ENCODE measurements around the gene KCTD19.

DNA sequence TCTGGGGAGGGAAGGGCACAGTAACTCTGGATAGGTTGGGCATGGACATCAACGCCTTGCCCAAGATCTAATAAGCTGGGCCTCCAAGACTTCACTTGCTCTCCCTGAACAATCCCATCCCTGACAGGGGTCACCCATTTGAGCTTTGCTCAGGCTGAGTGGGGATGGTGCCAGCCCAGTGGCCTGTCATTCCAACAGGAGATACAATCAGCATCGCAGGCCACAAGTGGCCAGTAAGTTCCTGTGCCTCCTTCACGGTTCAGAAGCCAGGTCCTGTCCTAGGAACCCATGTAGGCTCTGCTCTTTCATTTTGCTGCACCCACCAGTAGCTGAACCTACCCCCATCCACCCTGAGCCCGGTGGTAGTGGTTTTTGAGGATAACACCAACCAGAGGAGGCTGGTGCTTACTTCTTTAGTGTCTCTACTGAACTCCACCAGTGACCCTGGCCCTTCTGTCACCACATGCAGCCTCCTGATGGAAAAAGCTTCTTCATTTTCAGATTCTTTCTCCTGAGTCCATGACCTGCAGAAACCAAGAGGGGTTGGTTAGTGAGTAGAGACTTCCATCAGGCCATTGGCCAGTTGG is 32.3 kb downstream of the KCTD19 start:
- TF ChIP-seq, protein P1, sequence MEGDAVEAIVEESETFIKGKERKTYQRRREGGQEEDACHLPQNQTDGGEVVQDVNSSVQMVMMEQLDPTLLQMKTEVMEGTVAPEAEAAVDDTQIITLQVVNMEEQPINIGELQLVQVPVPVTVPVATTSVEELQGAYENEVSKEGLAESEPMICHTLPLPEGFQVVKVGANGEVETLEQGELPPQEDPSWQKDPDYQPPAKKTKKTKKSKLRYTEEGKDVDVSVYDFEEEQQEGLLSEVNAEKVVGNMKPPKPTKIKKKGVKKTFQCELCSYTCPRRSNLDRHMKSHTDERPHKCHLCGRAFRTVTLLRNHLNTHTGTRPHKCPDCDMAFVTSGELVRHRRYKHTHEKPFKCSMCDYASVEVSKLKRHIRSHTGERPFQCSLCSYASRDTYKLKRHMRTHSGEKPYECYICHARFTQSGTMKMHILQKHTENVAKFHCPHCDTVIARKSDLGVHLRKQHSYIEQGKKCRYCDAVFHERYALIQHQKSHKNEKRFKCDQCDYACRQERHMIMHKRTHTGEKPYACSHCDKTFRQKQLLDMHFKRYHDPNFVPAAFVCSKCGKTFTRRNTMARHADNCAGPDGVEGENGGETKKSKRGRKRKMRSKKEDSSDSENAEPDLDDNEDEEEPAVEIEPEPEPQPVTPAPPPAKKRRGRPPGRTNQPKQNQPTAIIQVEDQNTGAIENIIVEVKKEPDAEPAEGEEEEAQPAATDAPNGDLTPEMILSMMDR (IDR thresholded peaks at IDR 0.05): no peak
- no peak for TF ChIP-seq EZH2 (IDR thresholded peaks at IDR 0.05; ENCODE audit: borderline replicate concordance, insufficient read depth, low read depth, low read length, poor library complexity, severe bottlenecking)

Data from B cell (primary cell).